HUES48 (cell line): ENCODE measurements around the gene PCDHB5.
"Not testable (repeated sequence)": the region's sequence is repeated elsewhere in the genome, so short reads cannot be mapped to it uniquely, and the experiment has no call there.

ENCODE experiments used
- H3K27ac ChIP-seq: one replicate; pipeline ENCODE4 v1.7.0; 2013; ENCODE audit warnings: low read depth, low read length, inconsistent platforms
- H3K27me3 ChIP-seq: 2 replicates; pipeline ENCODE4 v1.6.1; 2013; ENCODE audit warnings: mild to moderate bottlenecking, low read length; ENCODE audit not compliant: control insufficient read depth, insufficient read depth
- H3K36me3 ChIP-seq: 2 replicates; pipeline ENCODE4 v1.6.1; 2013; ENCODE audit warnings: low read length; ENCODE audit not compliant: control insufficient read depth, insufficient read depth
- H3K4me1 ChIP-seq: 2 replicates; pipeline ENCODE4 v1.6.1; 2013; ENCODE audit warnings: mild to moderate bottlenecking, low read length; ENCODE audit not compliant: control insufficient read depth, insufficient read depth
- H3K4me3 ChIP-seq: 2 replicates; pipeline ENCODE4 v1.5.1; 2013; ENCODE audit warnings: mild to moderate bottlenecking, low read depth, low read length
- H3K9ac ChIP-seq: 2 replicates; pipeline ENCODE4 v1.6.1; 2013; ENCODE audit warnings: mild to moderate bottlenecking, low read depth, low read length, moderate library complexity
- H3K9me3 ChIP-seq: 2 replicates; pipeline ENCODE4 v1.6.1; 2013; ENCODE audit warnings: low read length; ENCODE audit not compliant: control insufficient read depth, insufficient read depth

Gene PCDHB5

DNA sequence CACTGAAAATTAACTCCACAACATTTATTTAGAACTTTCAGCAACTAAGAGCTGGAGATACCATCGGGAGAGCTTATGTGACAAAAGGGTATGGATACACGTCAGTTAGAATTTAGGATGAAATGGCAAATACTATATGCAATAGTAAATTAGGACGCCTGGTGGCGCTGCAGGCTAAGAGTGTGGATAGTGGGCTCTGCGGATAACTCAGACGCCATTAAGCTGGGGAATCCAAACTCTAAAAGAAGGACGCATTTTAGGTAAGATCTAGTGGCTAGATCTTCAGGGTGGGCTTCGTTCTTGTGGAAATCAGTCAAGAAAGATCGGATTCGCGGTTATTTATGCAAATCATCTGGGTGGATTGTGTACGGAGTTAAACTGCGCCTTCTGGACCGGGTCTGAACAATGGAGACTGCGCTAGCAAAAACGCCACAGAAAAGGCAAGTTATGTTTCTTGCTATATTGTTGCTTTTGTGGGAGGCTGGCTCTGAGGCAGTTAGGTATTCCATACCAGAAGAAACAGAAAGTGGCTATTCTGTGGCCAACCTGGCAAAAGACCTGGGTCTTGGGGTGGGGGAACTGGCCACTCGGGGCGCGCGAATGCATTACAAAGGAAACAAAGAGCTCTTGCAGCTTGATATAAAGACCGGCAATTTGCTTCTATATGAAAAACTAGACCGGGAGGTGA is at the start of gene PCDHB5:
TSS of gene PCDHB5 (plus strand) at position 177 of the 688 bp plus-strand sequence. CDS start at position 406, 229 bp downstream.
- H3K9ac ChIP-seq, result peak within 1 kb of the TSS; percentile 80
- H3K36me3 ChIP-seq, result no peaks in the 10 kb centered on the region
- H3K9me3 ChIP-seq, result peaks cover 20% of the 10 kb centered on the region
- no peaks in the 10 kb centered on the region for H3K4me1 ChIP-seq
- H3K27ac ChIP-seq, result no peak within 1 kb of the TSS
- no peaks in the 10 kb centered on the region for H3K27me3 ChIP-seq
- H3K4me3 ChIP-seq, result peak within 1 kb of the TSS; percentile 65

DNA sequence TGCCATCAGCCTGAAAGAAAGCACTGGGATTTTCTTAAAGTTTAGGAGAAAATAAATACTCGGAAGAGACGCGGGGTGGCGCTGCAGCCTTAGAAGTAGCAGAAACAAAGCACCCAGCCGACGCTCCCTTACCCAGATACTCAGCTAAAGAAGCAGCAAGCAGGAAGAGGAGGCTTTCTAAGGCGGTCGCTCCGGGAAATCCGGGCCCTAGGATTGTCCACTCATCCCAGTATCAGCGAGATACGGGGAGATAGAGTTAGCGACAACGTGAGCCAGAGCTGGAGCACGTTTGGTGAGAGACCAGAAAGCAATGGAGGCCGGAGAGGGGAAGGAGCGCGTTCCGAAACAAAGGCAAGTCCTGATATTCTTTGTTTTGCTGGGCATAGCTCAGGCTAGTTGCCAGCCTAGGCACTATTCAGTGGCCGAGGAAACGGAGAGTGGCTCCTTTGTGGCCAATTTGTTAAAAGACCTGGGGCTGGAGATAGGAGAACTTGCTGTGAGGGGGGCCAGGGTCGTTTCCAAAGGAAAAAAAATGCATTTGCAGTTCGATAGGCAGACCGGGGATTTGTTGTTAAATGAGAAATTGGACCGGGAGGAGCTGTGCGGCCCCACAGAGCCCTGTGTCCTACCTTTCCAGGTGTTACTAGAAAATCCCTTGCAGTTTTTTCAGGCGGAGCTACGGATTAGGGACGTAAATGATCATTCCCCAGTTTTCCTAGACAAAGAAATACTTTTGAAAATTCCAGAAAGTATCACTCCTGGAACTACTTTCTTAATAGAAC is 40.3 kb upstream of the PCDHB5 start, which contains the start of gene PCDHB2:
TSS of gene PCDHB2 (plus strand) at position 135 of the 782 bp plus-strand sequence. CDS start at position 311, 176 bp downstream.
- H3K9ac ChIP-seq, result peak within 1 kb of the TSS; percentile 97
- 0 out of 2 replicates have a peak, but pooled peaks cover 3% of the 10 kb centered on the region for H3K36me3 ChIP-seq
- H3K4me3 ChIP-seq, result peak within 1 kb of the TSS; percentile 96
- H3K9me3 ChIP-seq, result no peaks in the 10 kb centered on the region
- peak within 1 kb of the TSS; percentile 63 for H3K27ac ChIP-seq
- H3K27me3 ChIP-seq, result no peaks in the 10 kb centered on the region
- H3K4me1 ChIP-seq, result no peaks in the 10 kb centered on the region

GRCh38 chr5:141095263-141095641 is 39.8 kb upstream of the PCDHB5 start:
- H3K4me1 ChIP-seq, result no peaks in the 10 kb centered on the region
- H3K4me3 ChIP-seq, result peak overlapping the region; percentile 96
- H3K9me3 ChIP-seq, result no peaks in the 10 kb centered on the region
- H3K9ac ChIP-seq, result peak overlapping the region; percentile 97
- 0 out of 2 replicates have a peak, but pooled peaks cover 3% of the 10 kb centered on the region for H3K36me3 ChIP-seq
- no peak overlapping the region for H3K27ac ChIP-seq
- H3K27me3 ChIP-seq, result no peaks in the 10 kb centered on the region

DNA sequence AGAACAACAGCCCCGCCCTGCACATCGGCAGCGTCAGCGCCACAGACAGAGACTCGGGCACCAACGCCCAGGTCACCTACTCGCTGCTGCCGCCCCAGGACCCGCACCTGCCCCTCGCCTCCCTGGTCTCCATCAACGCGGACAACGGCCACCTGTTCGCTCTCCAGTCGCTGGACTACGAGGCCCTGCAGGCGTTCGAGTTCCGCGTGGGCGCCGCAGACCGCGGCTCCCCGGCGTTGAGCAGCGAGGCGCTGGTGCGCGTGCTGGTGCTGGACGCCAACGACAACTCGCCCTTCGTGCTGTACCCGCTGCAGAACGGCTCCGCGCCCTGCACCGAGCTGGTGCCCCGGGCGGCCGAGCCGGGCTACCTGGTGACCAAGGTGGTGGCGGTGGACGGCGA is 38.8 kb upstream of the PCDHB5 start:
- not testable (repeated sequence) for H3K4me3 ChIP-seq, H3K9me3 ChIP-seq, H3K4me1 ChIP-seq, H3K27me3 ChIP-seq, H3K36me3 ChIP-seq, H3K27ac ChIP-seq, H3K9ac ChIP-seq

GRCh38 chr5:141096586-141096985 is 38.4 kb upstream of the PCDHB5 start:
- not testable (repeated sequence) for H3K27ac ChIP-seq

DNA sequence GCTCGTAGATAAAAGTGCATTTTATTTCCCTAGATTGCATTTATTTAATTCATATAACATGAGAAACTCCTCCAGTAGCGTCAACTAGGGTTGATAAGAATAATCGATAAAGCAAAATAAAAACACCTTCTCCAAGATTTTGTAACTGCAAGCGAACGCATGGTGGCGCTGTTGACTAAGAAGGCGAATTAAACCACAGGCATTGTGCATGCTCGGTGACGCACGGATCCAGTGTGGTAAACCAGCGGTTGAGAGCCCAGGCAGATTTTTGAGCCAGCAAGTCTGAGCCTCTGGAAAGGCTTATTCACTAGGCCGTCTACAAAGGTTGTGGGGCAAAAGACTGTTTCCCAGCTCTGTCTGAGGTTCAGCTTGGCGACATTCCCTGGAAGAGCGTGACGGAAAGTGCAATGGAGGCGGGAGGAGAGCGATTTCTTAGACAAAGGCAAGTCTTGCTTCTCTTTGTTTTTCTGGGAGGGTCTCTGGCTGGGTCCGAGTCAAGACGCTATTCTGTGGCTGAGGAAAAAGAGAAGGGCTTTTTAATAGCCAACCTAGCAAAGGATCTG is 34.7 kb upstream of the PCDHB5 start, which contains the start of gene PCDHB3:
TSS of gene PCDHB3 (plus strand) at position 231 of the 563 bp plus-strand sequence. CDS start at position 408, 177 bp downstream.
- H3K27me3 ChIP-seq, result no peaks in the 10 kb centered on the region
- no peaks in the 10 kb centered on the region for H3K4me1 ChIP-seq
- no peak within 1 kb of the TSS for H3K4me3 ChIP-seq
- H3K9ac ChIP-seq, result no peak within 1 kb of the TSS
- H3K36me3 ChIP-seq, result 0 out of 2 replicates have a peak, but pooled peaks cover 3% of the 10 kb centered on the region
- no peak within 1 kb of the TSS for H3K27ac ChIP-seq
- 0 out of 2 replicates have a peak, but pooled peaks cover 3% of the 10 kb centered on the region for H3K9me3 ChIP-seq

More at GRCh38 chr5:141096586-141096985, 38.4 kb upstream of the PCDHB5 start:
- H3K27me3 ChIP-seq, H3K4me3 ChIP-seq, H3K36me3 ChIP-seq, H3K9ac ChIP-seq, H3K9me3 ChIP-seq, H3K4me1 ChIP-seq: not testable (repeated sequence)

DNA sequence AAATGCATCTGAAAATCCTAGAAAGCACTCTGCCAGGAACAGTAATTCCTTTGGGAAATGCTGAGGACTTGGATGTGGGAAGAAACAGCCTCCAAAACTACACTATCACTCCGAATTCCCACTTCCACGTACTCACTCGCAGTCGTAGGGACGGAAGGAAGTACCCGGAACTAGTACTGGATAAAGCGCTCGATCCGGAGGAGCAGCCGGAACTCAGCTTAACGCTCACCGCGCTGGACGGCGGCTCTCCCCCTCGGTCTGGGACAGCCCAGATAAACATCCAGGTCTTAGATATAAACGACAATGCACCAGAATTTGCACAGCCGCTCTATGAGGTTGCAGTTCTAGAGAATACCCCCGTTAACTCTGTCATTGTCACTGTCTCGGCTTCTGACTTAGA is 33.9 kb upstream of the PCDHB5 start:
- no peak overlapping the region for H3K4me3 ChIP-seq
- 0 out of 2 replicates have a peak, but pooled peaks cover 3% of the 10 kb centered on the region for H3K9me3 ChIP-seq
- 0 out of 2 replicates have a peak, but pooled peaks cover 3% of the 10 kb centered on the region for H3K36me3 ChIP-seq
- H3K9ac ChIP-seq, result no peak overlapping the region
- no peaks in the 10 kb centered on the region for H3K4me1 ChIP-seq
- H3K27ac ChIP-seq, result no peak overlapping the region
- H3K27me3 ChIP-seq, result no peaks in the 10 kb centered on the region

GRCh38 chr5:141102070-141102469 is 32.9 kb upstream of the PCDHB5 start:
- H3K9me3 ChIP-seq, H3K36me3 ChIP-seq, H3K27ac ChIP-seq, H3K4me3 ChIP-seq, H3K9ac ChIP-seq, H3K27me3 ChIP-seq, H3K4me1 ChIP-seq: not testable (repeated sequence)

- not testable (repeated sequence) for H3K27ac ChIP-seq, H3K36me3 ChIP-seq, H3K9ac ChIP-seq, H3K9me3 ChIP-seq, H3K4me1 ChIP-seq, H3K27me3 ChIP-seq, H3K4me3 ChIP-seq
Measured at GRCh38 chr5:141102471-141102870, 32.5 kb upstream of the PCDHB5 start.

DNA sequence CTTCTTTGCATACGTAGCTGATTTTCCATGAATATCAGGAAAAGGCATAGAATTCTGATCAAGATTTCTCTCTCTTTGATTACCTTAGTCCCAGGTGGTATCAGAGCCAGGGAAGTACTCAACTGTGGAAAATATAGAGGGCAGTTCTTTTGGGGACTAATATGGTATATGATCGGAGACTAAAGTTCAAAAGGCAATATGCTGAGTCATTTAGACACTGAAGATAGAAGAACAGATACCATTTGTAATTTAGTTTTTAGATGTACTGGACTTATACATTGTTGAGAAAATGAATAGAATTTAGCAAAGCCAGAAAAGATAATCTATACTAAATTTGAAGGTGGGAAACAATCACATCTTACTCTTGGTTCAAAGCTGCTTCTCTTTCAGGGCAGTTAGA is 29.7 kb upstream of the PCDHB5 start:
- H3K36me3 ChIP-seq, result no peaks in the 10 kb centered on the region
- H3K4me3 ChIP-seq, result no peak overlapping the region
- peaks cover 3% of the 10 kb centered on the region; the same call in 1 of the 2 replicates for H3K9me3 ChIP-seq
- no peak overlapping the region for H3K9ac ChIP-seq
- no peaks in the 10 kb centered on the region for H3K27me3 ChIP-seq
- no peaks in the 10 kb centered on the region for H3K4me1 ChIP-seq
- no peak overlapping the region for H3K27ac ChIP-seq

- Histone ChIP-seq H3K27ac (no peak overlapping the region), H3K9me3 (peaks cover 14% of the 10 kb centered on the region), H3K4me3 (no peak overlapping the region), H3K4me1 (no peaks in the 10 kb centered on the region), H3K36me3 (no peaks in the 10 kb centered on the region), H3K27me3 (no peaks in the 10 kb centered on the region), H3K9ac (no peak overlapping the region)
Measured at GRCh38 chr5:141119250-141119649, 15.8 kb upstream of the PCDHB5 start.
